Stimulated activated naive CD4-positive, alpha-beta T cell treated with Interleukin-2 at 50 U/mL for 16 hours (primary cell): ENCODE measurements around the gene TRPC4AP.

Source experiments
- DNase-seq: peaks from one replicate; lab custom pipeline; 2025; lab: John Stamatoyannopoulos, UW

The TRPC4AP gene

DNA sequence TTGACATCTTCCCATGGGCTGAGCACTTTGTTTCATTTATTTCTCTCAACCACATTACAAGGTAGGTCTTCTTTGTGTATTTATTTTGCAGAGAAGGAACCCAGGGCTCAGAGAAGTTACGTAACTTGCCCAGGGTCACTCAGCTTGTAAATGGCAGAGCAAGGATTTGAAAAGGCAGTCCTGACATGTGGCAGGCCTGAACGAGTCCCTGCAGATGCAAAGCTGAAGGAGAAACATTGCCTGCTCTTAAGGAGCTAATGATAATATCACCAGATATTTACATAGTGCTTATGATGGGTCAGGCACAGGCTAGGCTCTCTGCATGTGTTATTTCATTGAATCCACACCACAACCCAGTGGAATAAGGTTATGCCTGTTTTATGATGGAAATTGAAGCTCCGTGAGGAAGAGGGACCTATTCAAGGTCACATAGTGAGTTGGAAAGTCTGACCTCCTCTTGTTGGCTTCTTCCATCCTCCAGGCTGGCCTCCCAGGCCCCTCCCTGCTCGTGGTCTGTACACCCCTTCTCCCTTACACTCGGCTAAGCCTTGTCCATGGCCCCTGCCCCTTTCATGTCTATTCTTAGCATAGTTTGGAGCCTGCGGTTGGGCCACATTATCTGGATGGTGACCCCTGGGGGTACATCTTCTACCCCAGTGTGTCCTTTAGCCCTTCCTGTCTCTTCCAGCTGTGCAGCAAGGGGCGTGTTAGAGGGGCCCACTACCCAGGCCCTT is 124.4 kb downstream of the TRPC4AP start:
- DNase-seq: no peak

DNA sequence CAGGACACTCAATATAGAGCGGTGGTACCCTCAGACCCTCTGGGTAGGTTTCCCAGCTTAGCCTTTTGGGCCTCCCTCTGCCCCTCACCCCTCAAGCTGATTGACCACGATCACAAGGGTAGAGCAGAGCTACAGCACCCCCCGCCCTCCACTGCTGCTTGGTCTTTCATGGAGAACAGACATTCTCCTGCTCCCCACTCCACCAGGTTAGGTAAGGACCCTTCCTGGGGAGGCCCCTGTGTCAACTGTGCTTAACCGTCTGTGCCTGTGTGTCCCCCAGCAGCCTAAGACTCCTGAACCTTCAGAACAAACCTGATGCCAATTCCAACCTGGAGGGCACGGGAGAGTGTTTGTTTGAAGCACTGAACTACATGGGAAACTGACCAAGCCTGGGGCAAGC is 125.2 kb downstream of the TRPC4AP start:
- DNase-seq: no peak

GRCh38 chr20:34965051-34965450 is 127.6 kb downstream of the TRPC4AP start:
- DNase-seq: no peak

GRCh38 chr20:34964486-34964885 is 128.1 kb downstream of the TRPC4AP start:
- no peak for DNase-seq

GRCh38 chr20:34956751-34957472 is 135.7 kb downstream of the TRPC4AP start:
- DNase-seq: no peak

DNA sequence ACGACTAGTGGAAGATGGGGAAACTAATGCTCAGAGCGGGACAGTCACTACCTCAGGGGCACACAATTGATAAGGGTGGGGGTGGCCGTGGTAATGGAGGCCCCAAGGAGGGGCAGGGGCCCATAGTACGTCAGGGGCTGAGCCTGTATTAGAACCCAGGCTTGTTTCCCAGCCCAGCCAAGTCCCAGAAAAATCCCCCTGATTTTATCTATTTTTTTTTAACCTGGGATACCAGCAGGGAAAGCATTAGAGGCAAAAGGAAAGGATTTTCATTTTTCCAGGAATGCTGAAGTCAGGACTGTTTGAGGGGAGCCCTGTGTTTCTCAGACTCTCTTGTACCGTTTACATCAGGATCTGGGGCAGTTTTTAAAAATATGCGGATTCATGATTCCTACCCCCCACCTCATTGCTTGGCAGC is 136.6 kb downstream of the TRPC4AP start:
- DNase-seq: no peak

- DNase-seq: peak; percentile 96
These were observed 137.2 kb downstream of the TRPC4AP start, which contains the start of the genes GSS and MYH7B for GRCh38 chr20:34955231-34956040. Gene GSS (minus strand): TSS chr20:34955806. CDS start chr20:34951852, 3,954 bp downstream. Gene MYH7B (plus strand): TSS chr20:34955868. CDS start chr20:34978006, 22,138 bp downstream.

- no peak for DNase-seq
These were observed 137.7 kb downstream of the TRPC4AP start for GRCh38 chr20:34954904-34955230.

GRCh38 chr20:34953960-34954359 is 138.6 kb downstream of the TRPC4AP start:
- DNase-seq: no peak

DNA sequence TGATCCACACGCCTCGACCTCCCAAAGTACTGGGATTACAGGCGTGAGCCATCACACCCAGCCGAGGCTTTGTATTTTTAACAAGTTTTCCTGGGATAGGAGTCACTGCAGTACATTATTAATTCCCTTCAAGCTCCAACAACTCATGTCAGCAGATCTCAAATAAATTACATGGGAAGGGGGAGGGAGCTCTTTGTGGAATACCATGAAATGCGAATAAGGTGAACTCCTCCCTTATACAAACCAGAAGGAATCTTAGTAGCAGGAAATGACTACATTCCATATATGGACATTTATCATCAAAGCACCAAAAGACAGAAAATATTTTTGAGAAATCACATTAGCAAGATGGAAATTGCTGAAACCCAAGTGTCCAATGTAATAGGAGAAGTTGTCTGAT is 139.9 kb downstream of the TRPC4AP start:
- no peak for DNase-seq
